Stimulated activated CD8-positive, alpha-beta memory T cell treated with anti-CD3 and anti-CD28 coated beads, Interleukin-4, amount 100 ng/mL, for 48 hours (primary cell): Measurements from ENCODE around the gene HBB.

Source experiments
- DNase-seq: peaks from one replicate; pipeline ENCODE4 v3.0.0-alpha.2; 2020

HBB gene

DNA sequence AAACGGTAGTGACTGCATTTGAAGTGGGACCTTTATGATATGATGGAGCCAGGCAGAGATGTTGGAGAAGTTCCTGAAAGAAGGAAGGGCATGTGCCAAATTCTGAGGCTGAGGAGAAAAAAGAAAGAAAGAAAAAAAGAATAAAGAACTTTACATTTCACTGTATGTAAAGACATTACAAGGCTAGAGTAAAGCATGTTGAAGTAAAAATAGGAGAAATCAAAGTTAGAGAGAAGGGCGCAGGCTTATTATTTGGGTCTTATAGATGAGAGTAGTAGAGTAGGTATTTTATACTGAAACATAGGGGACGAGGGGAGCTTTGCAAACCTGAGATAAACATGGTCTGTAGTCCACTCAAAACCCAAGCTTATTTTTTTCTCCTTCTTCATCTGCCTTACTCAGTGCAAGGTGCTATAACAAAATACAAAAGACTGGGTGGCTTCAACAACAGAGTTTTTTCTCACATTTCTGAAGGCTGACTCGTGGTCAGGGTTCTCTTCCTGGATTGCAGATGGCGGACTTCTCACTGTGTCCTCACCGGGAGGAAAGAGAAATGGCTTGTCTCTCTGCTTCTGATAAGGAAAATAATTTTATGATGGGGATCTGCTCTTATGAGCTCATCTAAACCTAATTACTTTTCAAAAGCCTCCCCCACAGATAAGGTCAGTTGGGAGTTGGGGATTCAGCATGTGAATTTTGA is 20.1 kb upstream of the HBB start:
- DNase-seq = no peak

DNA sequence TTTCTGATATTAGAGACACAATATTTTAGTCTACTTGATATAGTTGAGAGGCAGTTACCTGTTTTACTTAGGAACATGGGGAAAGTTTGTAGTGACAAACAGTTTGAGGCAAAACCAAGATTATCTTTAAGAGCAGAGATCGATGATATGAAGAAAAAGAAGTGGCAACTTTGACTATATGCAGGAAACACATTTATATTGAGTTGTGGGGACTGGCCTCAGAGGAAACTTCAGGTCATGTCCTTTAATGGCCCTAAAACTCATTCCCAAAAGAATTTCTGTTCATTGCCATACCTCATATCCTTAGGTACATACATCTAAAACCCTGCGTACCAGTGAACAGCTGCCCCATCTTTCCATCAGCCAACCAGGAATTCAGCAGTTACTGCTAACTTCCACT is 18.3 kb upstream of the HBB start:
- no peak for DNase-seq

DNA sequence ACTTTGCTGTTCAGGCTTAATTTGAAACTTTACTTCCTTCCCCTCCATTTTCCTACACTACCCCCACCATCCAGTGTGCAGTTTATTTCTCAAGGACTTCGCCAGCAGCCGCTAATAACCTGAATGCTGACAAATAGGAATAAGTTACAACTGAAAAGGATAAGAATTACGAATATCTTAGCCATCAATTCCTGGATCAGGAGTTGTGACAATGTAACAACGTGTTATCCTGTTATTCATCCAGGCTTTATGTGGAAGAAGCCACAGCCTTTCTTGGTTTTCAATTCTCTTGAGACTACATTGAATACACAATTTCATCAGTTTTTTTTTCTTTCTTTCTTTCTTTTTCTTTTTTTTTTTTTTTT is 16.9 kb upstream of the HBB start:
- DNase-seq = no peak

DNA sequence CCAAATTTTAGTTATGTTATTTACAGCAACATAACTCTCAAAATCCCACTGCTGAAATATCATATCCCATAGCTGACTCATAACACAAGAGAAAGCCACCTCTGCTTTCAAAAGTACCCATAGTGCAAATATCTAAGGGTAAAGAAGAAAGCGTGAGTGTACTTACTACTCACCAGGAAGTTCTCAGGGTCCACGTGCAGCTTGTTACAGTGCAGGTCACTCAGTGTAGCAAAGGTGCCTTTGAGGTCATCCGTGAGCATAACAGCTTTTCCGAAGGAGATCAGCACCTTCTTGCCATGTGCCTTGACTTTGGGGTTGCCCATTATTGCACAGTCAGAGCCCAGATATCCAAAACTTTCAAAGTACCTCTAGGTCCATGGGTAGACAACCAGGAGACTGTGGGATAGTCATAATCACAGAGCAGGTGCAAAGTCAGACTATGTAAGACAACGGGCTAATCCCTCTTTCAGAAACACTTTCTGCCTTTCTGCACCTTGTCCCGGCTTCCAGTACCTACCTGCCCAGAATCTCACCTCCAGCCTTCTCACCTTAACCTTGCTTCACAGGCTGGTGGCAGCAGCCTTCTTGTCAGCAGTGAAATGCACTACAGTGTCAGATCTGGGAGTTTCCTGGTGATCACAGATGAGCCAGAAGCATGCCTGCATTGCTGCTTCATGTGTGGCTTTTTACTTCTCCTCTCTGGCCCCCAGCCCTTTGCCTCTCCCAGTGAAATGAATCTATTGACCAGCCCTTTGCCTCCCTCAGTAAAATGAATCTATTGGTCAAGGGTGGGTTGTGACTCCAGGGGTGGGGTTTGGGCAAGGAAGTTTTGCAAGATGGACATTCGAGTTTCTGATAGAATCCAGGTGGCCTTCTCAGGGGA is 16.3 kb upstream of the HBB start:
- DNase-seq = no peak

DNA sequence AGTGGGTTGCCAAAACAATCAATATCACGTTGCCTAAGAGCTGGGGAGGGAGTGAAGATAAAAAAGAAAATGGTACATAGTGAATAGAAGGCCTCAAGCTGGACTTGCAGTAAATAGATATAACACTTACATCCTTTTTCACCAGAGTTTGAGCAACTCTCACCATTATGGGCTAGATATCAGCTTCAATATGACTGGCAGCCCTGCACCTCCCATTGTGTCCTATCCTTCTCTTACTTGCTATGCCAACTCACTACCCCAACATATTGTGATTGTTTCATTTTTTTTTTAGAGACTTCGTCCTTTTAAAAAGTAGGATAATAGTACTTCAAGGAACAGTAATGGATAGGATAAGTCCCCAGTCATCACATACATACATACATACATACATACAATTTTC is 15.3 kb upstream of the HBB start:
- no peak for DNase-seq

DNA sequence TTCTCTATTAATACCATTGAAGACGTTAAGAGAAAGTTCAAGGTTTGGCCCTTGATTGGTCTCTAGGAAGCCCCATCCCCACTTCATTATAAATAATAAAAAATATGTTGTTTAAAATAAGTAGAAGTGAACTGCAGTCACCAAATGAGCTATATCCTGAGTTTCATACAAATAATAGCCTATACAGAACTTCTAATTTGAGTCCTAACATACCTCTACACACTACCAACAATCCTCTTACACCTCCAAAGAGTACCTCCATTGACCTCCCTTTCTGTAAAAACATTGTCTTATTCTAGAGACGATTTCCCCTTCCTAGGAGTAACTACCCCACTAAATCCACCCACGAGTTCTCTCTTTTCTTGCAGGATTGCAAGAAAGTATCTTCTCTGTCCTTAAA is 14.6 kb upstream of the HBB start:
- no peak for DNase-seq

DNA sequence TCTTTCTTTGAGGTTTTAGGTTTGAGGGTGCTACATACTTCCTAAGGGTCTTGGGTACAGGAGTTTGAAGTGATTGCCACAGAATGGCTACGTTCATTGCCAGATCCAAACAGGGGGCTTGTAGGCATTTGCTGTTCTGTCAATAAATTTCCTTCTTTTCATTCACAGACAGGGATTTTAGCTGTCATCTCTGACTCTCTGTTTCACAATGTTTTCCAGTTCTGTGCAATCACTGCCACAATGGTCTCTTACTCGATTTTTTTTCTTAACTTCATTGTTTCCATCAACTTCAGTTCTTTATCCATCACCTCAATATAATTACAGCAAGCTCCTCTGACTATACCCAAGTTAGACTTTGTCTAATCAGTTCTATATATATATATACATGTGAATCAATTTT is 13.6 kb upstream of the HBB start:
- no peak for DNase-seq

DNA sequence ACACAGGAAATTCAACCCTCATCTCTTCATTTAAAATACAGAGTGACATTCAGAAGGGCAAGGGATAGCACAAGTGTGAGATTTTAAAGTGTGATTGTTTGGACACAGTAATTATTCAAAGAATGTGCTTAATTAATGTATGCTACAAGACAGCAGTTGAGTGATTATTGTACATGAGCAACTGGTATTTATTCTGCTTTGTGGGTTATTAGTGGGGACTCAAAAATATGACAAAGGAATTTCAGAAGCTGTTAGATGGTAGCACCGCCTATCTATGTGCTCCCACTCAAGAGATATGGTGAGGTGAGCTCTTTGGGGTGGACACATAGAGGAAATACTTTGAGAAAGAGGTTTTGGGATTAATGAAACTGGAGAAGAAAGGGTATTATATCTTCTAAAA is 13.2 kb upstream of the HBB start:
- DNase-seq = no peak

DNA sequence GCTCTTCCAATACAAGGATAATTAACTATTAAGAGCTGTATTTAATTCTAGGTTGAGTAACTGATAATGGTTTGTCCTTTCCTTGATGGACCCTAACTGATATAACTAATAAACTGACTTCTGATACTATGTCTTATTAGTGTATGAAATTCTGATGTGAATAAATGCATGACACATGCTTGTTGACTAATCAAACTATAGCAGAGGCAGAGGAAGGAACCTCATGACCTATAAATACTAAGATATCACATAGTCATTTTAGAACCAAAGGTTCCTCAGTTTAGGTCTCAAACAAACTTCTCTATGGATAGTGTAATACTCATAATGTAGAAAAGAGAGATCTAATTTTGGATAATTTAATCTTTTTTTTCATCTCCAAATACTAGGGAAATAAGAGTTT is 12.2 kb upstream of the HBB start:
- DNase-seq = no peak

DNA sequence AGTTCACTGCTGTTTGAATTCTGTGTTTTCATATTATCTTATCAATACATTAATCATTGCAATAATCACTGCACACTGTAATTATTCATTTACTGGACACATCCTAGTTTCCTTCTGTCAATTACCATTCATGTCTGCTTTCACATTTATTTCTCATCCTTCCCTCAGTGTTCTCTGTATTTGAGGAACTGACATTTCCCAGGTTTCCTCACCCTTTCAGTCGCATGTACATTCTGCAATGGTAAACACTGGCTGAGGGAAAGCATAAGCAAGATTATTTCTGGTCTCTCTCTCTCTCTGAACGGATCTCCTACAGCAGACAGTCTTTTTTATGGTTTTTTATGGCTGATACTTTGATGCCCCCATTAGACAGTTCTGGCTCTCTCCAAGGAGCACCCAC is 11.6 kb upstream of the HBB start:
- DNase-seq = no peak

DNA sequence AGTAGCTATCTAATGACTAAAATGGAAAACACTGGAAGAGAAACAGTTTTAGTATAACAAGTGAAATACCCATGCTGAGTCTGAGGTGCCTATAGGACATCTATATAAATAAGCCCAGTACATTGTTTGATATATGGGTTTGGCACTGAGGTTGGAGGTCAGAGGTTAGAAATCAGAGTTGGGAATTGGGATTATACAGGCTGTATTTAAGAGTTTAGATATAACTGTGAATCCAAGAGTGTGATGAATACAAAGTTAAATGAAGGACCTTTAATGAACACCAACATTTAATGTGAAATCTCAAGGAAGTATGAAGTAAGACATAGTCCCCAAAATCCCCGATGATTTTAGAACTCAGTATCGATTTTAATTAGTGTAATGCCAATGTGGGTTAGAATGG is 10.5 kb upstream of the HBB start:
- DNase-seq = no peak

DNA sequence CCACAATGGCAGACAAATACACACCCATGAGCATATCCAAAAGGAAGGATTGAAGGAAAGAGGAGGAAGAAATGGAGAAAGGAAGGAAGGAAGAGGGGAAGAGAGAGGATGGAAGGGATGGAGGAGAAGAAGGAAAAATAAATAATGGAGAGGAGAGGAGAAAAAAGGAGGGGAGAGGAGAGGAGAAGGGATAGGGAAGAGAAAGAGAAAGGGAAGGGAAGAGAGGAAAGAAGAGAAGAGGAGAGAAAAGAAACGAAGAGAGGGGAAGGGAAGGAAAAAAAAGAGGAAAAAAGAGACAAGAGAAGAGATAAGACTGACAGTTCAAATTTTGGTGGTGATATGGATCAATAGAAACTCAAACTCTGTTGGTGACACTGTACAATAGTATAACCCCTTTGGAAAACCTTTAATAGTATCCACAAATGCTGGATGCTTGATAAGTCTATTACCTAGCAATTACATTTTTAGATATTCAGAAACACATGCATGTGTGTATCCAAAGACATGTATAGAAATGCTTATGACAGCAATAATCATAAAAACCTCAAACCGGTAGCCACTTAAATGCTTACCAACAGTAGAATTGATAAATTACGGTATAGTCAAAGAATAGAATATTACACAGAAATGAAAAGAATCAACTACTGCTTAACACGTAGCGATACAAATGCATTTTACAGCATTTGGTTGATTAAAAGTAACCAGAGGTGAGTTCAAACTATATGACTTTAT is 8.7 kb upstream of the HBB start:
- DNase-seq = no peak

DNA sequence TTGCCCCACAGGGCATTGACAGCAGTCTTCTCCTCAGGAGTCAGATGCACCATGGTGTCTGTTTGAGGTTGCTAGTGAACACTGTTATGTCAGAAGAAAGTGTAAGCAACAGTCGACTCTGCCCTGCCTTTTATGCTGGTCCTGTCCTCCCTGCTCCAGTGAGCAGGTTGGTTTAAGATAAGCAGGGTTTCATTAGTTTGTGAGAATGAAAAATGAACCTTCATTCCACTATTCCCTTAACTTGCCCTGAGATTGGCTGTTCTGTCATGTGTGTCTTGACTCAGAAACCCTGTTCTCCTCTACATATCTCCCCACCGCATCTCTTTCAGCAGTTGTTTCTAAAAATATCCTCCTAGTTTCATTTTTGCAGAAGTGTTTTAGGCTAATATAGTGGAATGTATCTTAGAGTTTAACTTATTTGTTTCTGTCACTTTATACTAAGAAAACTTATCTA is 7.5 kb upstream of the HBB start, which contains the start of gene HBD:
Gene HBD (minus strand): TSS at position 103 of the 454 bp plus-strand sequence. CDS start 50 bp downstream, at position 53.
- no peak for DNase-seq

DNA sequence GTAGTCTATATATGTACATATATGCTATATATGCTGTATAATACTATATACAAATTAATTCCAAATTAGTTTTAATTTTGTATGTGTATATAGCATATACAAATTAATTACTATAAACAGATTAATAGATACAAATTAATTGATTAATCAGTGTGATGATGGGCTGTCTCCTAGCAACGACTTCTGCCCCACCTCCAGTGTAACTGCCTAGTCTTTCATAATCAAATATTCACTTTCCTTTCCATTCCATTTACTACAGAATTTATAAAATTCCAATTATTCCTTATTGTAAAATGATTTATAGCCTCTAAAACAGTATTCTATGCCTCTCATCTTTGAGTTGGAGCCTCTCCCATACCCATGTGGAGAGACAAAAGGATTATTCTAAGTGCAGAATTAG is 6.4 kb upstream of the HBB start:
- DNase-seq = no peak

DNA sequence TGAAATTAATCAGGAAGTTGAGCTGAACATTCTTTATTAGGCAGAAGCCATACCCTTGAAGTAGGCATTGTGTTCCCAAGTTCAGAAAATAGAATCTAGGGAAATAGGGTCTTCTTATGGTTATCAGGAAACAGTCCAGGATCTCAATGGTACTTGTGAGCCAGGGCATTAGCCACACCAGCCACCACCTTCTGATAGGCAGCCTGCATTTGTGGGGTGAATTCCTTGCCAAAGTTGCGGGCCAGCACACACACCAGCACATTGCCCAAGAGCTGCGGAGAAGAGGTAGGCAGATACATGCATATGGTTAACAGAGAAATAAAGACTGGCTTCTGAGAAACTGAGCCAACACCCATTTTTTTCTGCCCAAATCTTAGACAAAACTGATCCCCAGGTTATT is 6.0 kb upstream of the HBB start:
- DNase-seq = no peak

DNA sequence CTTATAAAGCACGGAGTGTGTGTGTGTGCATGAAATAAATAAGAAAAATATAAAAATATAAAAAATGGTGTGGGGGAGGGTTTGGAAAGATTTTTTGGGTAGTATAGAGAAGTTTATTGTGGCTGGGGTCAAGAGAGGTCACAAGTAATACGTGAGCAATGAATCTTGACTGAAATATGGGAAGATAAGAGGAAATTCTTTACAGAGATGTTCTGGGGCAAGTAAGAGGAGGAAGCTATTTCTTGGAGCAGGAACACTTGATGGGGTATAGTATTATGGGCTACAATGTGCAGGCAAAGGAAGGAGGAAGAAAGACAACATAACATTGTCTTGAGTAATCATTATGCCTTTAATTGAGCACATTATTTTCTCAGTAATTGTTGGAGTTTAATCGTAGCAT is 5.3 kb upstream of the HBB start:
- no peak for DNase-seq

DNA sequence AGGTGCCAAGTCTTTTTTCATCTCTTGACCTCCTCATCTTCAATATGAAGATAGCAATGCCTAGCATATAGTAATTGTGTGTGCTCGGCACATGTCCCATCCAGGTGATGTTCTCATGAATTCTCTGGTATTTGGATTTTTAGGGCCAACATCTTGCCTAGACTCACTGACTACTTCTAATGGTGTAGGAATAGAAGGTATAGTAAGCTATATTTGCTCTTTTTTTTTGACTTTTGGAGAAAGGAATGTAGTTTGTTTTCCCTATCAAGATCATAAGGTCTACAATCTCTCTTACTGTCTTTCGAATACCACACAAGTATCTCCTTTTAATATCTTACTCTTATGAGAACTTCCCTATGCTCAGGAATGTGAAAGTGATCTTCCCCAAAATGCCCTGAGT is 4.2 kb upstream of the HBB start:
- no peak for DNase-seq

DNA sequence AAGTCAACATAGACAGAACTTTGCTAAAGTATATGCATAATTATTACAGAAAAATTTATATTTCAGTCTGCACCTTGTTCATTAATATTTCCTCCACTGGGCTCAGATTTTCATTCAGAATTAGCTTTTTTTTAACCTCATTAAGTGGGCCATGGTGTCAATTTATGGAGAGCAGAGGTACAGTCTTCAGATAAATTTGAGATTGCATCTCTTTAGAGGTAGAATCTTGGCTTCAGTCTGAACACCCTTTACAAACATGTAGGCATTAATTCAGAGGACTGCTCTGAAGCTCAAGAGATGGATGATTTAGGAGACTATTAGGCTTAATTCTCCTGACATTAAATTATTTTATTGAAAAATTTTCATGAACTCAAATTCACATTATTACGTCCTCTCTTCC is 3.4 kb upstream of the HBB start:
- DNase-seq = no peak

DNA sequence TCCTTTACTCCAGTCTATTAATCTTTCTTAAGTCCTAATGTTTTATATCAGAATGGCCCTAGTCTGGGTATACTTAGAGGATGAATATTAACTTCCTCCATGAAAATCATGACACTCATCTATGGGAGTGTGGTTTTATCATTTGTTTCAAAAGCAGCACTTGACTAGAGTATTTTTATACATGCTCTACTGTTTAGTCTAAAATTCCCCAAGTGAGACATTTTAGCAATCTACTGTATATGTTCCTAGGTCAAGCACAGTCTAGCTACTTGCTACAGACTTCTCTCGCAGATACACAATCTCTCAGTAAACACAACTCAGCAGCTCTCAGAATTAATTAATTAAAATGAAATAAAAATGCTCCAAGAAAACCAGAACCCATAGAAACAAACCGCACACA is 2.9 kb upstream of the HBB start:
- DNase-seq = no peak

DNA sequence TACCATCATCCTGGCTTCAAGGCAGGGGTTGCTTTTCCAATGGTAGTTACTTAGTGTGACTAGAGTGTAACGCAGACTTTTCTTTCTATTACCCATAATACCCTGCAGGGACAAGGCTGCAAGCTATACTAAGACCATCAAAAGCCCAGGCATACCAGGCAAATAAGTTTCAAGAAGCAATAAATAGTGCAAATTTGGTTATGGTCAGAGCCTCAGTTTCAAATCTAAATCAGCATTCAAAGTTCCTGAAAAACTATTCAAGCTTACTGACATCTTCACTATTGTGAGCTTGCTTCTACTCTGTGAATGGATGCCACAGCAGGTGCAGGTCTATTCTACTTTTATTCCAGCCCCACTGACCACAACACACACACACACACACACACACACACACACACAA is 2.5 kb upstream of the HBB start:
- no peak for DNase-seq

DNA sequence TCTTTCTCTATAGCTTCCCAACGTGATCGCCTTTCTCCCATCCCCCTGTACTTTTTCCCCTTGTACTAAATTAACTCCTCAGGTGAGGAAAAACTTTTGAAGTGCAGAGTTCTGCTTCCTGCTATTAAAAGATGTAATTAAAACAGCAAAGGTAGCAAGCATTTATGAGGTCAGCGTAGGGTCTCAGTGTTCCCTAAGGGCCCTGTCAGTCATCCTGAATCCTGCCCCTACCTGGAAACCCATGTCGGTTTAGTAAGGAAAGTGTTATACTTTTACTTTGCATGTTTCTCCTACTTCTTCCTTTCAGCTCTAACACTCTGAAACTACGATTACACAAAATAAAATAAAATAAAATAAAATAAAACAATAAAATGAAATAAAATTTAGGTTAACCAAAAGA is 1.3 kb upstream of the HBB start:
- DNase-seq = no peak

DNA sequence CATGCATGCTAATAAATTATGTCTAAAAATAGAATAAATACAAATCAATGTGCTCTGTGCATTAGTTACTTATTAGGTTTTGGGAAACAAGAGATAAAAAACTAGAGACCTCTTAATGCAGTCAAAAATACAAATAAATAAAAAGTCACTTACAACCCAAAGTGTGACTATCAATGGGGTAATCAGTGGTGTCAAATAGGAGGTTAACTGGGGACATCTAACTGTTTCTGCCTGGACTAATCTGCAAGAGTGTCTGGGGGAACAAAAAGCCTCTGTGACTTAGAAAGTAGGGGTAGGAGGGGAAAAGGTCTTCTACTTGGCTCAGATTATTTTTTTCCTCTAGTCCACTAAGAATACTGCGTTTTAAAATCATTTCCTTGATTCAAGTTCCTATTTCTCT is 810 bp upstream of the HBB start:
- DNase-seq = no peak

DNA sequence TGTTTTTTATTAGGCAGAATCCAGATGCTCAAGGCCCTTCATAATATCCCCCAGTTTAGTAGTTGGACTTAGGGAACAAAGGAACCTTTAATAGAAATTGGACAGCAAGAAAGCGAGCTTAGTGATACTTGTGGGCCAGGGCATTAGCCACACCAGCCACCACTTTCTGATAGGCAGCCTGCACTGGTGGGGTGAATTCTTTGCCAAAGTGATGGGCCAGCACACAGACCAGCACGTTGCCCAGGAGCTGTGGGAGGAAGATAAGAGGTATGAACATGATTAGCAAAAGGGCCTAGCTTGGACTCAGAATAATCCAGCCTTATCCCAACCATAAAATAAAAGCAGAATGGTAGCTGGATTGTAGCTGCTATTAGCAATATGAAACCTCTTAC is 1.4 kb downstream of the HBB start:
- no peak for DNase-seq
